D721Med (cell line): Measurements from ENCODE around the gene IQSEC3.

Experiments used
- DNase-seq: peaks from one replicate; pipeline ENCODE4 v3.0.0; 2011; ENCODE audit warnings: low spot score; ENCODE audit not compliant: insufficient read length
- FAIRE-seq: peaks from 2 replicates; lab custom pipeline; 2011; peaks lifted over from hg19 to GRCh38; lab: Jason Lieb, UNC
- CTCF ChIP-seq: IDR thresholded peaks from 2 replicates; pipeline ENCODE4 v1.5.1; 2012; ENCODE audit warnings: mild to moderate bottlenecking, control low read depth; ENCODE audit not compliant: insufficient read depth; ENCODE audit errors: missing control alignments

IQSEC3 gene

GRCh38 chr12:144650-145284, 78.2 kb downstream of the IQSEC3 start:
- DNase-seq (no peak), FAIRE-seq (no peak)
- TF ChIP-seq CTCF = no peak

- no peak for DNase-seq
- TF ChIP-seq CTCF = no peak
- no peak for FAIRE-seq
These were observed 78.9 kb downstream of the IQSEC3 start for GRCh38 chr12:145369-145960.

GRCh38 chr12:147242-147641, 80.7 kb downstream of the IQSEC3 start:
- DNase-seq = no peak
- no peak for TF ChIP-seq CTCF
- FAIRE-seq = no peak

- no peak for TF ChIP-seq CTCF
- no peak for DNase-seq
- FAIRE-seq = no peak
These were observed 82.3 kb downstream of the IQSEC3 start for GRCh38 chr12:148676-149416.

GRCh38 chr12:151579-151978, 85.0 kb downstream of the IQSEC3 start:
- FAIRE-seq (no peak), DNase-seq (no peak)
- TF ChIP-seq CTCF = no peak

GRCh38 chr12:152440-152839, 85.9 kb downstream of the IQSEC3 start:
- FAIRE-seq (no peak), DNase-seq (no peak)
- no peak for TF ChIP-seq CTCF
